Epithelial cell of esophagus (primary cell): ENCODE data around the gene GIMAP6.
"Not testable (repeated sequence)": the region's sequence is repeated elsewhere in the genome, so short reads cannot be mapped to it uniquely, and the experiment has no call there.

Experiments
- DNase-seq: peaks from one replicate; pipeline ENCODE4 v3.0.0; 2010; ENCODE audit warnings: low read depth
- H3K4me3 ChIP-seq: 2 replicates; pipeline ENCODE4 v1.5.1; 2011; ENCODE audit warnings: mild to moderate bottlenecking, low read length, control low read depth
- TF ChIP-seq, protein P1 (sequence below): IDR thresholded peaks from 2 replicates; pipeline ENCODE4 v1.5.1; 2011; ENCODE audit warnings: low read depth, mild to moderate bottlenecking, low read length, control low read depth, inconsistent platforms; ENCODE audit not compliant: insufficient read depth; ENCODE audit errors: missing control alignments

The GIMAP6 gene

DNA sequence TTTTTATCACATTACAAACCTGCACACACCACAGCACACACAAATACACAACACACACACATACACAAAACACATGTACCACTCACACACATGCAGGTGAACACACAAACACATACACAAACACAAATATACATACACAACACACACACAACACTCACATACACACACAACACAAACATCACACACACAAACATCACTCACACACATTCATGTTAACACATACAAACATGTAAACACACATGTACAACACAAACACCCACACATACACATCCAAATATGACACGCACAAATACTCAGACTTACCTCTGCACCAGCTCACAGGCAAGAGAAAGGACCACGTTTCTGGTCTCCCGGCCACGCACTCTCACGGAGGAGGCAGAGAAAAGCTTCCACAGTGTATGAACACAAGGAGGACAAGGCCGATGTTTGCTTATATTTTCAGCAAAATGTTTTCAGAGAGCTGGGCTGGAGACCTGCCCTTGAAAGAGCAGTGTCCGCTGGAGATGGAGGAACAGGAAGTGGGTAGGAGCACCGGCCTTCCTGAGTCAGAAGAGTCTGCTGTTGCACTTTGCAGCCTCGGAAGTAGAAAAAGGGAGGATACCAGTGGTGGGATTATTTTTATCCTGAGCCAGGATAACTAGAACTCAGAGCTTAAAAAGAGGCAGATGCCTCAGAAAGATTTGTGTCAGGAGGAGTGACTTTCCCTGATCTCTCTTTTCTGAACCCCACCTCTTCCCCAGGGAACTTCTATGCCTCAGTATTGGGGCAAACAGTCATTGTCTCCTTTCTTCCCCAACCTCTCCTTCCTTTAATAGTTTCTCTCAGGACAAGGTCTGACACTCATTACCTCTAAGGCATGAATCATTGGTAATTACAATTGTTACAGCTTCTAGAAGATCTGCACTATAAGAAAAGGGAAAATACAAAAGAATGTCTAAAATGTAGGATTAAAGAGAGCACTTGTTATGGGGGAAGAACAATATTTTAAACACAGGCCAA, at the start of gene GIMAP6:
Gene GIMAP6, minus strand, starts transcription at position 520 of the 999 bp plus-strand sequence. CDS start 2,243 bp downstream, outside the sequence.
- TF ChIP-seq, protein P1, sequence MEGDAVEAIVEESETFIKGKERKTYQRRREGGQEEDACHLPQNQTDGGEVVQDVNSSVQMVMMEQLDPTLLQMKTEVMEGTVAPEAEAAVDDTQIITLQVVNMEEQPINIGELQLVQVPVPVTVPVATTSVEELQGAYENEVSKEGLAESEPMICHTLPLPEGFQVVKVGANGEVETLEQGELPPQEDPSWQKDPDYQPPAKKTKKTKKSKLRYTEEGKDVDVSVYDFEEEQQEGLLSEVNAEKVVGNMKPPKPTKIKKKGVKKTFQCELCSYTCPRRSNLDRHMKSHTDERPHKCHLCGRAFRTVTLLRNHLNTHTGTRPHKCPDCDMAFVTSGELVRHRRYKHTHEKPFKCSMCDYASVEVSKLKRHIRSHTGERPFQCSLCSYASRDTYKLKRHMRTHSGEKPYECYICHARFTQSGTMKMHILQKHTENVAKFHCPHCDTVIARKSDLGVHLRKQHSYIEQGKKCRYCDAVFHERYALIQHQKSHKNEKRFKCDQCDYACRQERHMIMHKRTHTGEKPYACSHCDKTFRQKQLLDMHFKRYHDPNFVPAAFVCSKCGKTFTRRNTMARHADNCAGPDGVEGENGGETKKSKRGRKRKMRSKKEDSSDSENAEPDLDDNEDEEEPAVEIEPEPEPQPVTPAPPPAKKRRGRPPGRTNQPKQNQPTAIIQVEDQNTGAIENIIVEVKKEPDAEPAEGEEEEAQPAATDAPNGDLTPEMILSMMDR = no peak
- no peak within 1 kb of the TSS for H3K4me3 ChIP-seq
- no peak for DNase-seq

DNA sequence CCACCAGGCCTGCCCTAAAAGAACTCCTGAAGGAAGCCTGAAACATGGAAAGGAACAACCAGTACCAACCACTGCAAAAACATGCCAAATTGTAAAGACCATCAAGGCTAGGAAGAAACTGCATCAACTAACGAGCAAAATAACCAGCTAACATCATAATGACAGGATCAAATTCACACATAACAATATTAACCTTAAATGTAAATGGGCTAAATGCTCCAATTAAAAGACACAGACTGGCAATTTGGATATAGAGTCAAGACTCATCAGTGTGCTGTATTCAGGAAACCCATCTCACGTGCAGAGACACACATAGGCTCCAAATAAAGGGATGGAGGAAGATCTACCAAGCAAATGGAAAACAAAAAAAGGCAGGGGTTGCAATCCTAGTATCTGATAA, 48.2 kb upstream of the GIMAP6 start:
- not testable (repeated sequence) for H3K4me3 ChIP-seq, DNase-seq

DNA sequence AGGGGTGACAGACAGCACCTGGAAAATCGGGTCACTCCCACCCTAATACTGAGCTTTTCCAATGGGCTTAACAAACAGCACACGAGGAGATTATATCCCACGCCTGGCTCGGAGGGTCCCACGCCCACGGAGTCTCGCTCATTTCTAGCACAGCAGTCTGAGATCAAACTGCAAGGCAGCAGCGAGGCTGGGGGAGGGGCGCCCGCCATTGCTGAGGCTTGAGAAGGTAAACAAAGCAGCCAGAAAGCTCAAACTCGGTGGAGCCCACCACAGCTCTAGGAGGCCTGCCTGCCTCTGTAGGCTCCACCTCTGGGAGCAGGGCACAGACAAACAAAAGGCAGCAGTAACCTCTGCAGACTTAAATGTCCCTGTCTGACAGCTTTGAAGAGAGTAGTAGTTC, 46.4 kb upstream of the GIMAP6 start:
- not testable (repeated sequence) for H3K4me3 ChIP-seq

DNA sequence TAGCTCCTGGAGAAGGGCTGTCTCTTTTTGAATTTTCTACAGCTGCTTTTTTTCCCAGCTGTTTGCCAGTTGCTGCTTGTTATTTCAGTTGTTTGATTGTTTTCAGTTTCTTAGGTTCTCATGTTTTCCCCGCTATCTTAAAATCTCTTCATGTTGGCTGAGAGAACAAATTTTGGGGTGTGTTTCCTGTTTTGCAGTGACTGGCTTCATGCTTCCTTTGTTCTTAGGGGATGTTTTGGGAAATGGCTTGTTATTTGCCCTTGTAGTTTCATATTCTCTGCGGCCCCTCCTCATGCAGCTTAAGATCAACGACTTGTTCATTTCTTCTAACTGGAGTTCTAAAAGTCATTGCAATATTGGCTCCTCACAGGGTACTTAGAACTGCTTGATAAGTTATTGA, 44.7 kb upstream of the GIMAP6 start:
- H3K4me3 ChIP-seq, DNase-seq: not testable (repeated sequence)

More for the DNA sequence above, 46.4 kb upstream of the GIMAP6 start:
- not testable (repeated sequence) for DNase-seq

DNA sequence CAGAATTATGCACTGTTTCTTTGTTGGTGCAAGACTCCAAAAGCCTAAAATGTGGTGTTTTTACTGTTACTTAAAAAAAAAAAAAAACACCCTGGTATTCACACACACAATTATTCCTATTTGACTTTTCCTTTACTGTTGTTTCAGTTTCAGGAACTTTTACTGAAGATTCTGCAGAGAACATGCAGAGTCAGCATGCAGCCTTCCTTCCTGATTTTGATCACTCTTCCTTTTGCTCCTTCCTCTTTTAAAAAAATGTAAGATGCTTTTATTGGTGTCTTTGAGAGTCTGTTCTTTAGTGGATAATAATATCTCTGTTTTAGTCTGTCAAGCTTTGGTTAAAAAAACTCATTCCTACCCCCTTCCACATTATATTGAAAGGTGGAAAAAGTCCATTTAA, 44.1 kb upstream of the GIMAP6 start:
- not testable (repeated sequence) for DNase-seq

DNA sequence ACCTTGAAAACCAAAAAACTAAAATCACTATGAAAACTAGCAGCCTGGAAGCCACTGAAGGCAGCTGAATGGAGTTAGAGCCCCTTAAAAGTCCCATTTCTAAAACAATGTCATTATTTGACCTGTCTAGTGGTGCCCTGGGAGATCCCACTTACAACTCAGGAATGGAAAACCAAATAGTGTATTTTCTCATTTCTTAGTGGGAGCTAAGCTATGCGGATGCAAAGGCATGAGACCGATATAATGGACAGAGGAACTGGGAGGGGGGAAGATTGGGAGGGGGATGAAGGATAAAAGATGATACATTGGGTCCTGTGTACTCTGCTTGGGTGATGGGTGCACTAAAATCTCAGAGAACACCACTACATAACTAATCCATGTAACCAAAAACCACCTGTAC, 43.5 kb upstream of the GIMAP6 start:
- no peak for DNase-seq
- TF ChIP-seq, protein P1 = no peak
- H3K4me3 ChIP-seq = no peak overlapping the region

More for the DNA sequence above, 44.1 kb upstream of the GIMAP6 start:
- H3K4me3 ChIP-seq = not testable (repeated sequence)

DNA sequence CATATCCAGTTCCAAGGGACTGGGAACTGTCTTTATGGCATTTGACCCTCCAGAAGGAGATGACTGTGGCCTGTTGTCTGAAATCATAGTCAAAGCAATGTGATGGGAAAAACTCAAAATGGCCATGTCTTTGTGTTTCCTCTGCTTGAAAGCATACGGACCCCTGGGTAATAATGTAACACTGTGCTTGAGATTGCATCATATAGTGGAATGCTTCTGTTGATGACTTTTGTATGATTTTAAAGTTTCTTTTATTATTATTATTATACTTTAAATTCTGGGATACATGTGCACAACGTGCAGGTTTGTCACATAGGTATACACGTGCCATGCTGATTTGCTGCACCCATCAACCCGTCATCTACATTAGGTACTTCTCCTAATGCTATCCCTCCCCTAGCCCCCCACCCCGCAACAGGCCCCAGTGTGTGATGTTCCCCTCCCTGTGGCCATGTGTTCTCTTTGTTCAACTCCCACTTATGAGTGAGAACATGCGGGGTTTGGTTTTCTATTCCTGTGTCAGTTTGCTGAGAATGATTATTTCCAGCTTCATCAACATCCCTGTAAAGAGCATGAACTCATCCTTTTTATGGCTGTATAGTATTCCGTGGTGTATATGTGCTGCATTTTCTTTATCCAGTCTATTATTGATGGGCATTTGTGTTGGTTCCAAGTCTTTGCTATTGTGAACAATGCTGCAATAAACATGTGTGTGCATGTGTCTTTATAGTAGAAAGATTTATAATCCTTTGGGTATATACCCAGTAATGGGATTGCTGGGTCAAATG, 39.8 kb upstream of the GIMAP6 start:
- H3K4me3 ChIP-seq, DNase-seq: not testable (repeated sequence)

DNA sequence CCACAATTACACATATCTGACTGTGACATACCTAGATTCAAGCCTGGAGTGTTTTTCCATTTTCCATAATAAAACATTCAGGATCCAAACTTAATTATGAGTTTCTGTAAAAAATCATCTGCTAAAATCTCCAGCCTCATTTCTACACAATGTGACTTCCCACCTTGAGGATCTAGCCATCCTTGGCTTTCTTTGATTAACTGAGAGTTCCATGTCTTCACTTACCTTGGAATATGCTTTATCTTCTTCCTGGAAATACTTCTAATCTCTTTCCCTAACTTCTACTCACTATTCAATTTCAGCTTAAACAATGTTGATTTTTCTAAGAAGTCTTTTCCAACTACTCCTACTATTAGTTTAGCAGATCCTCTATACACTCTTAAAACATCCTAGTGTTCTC, 36.8 kb upstream of the GIMAP6 start:
- DNase-seq = no peak
- H3K4me3 ChIP-seq = no peak overlapping the region
- TF ChIP-seq, protein P1 = no peak

DNA sequence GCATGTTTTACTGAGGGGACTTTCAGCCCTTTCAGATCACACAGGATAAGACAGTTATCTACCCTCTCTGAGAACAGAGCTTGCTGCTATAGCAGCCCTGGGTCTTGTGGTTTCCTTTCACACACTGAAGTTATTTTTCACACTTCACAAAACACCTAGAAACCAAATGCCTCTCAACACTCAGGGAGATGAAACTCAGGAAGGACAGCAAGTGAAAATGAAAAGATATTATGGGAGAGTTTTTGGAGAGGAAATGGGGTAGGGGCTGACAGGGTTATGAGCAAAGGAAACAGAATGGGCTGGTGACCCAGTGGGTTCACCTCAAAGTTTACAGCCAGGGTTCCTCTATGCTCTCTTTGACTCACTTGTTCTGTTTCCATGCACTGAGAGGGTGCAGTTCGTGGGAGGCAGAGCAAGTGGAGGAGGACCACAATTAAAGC, 36.3 kb upstream of the GIMAP6 start:
- TF ChIP-seq, protein P1 = no peak
- no peak for DNase-seq
- no peak overlapping the region for H3K4me3 ChIP-seq
